GM18517 (cell line): ENCODE measurements around the gene IFI16.
"Not testable (repeated sequence)": the region's sequence is repeated elsewhere in the genome, so short reads cannot be mapped to it uniquely, and the experiment has no call there.

Experiments used
- ATAC-seq: cut with Tn5 transposase; IDR thresholded peaks from one replicate; pipeline ENCODE4 v1.9.1; 2021; ENCODE audit warnings: mild to moderate bottlenecking, moderate library complexity; ENCODE audit not compliant: unreplicated experiment

Gene IFI16

DNA sequence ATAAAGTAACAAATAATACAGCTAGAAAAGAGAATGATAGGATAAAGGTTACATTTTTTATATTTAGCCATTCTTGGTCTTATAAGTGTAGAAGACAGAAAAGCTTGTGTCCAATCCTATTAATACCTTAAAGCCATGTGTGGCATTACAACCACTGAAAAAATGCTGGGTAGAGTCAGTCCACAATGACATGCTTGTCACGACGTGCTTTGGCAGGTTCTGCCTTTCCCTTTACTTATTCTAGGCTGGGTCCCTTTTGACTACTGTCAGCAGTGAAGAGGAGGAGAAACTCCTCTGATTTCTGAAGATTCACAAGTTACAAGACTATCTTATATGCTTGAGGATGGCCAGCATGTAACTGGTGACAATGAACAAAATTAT, 81.5 kb downstream of the IFI16 start:
- no peak for ATAC-seq

DNA sequence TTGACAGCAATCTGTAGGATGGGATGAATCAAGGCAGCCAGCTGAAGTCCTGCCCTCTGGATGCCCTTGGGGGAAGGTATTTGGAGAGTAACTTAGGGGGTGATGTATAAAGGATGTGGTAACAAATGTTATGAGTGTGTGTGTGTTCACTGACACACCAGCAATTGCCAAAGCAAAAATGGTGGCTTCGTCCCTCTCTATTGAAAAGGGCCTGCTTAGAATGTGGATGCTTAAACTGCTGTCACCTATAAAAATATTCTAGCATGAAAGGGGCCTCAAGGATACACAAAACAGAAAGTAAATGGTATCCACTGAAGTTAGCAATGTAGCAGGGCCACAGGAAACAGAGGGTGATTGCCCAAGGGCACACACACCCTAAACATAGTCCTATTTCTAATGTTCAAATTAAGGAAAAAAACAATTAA, 81.9 kb downstream of the IFI16 start:
- no peak for ATAC-seq

DNA sequence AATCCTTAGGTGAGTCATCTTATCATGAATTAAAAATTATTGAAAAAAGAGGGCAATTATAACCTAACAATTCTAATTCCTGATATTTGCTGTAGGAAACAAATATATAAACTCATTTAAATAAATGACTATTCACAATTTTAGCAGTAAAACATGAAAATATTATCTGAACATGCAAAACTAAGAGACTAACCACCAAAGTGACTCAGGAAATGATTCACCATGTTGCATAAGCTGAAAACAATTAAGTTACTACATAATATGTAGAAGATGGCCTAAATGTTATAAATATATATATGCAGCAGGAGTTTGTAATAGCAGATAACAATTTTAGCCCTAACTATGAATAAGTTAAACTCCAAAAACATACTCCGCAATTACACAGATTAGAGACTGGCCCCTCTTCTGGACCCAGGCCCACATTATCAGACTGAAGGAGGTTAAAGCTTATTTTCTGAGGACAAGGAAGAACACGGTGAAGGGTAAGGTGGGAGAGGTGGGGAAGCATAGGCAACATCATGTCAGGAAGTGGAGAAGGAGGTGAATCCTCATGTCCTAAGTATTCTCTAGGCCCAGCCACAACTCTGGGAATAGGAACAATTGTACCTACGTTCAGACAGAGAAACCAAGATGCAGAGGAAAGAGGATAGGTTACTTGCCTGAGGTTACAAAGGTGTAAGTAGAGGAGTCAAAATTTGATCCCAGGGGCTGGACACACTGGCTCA, 82.5 kb downstream of the IFI16 start:
- ATAC-seq = no peak

DNA sequence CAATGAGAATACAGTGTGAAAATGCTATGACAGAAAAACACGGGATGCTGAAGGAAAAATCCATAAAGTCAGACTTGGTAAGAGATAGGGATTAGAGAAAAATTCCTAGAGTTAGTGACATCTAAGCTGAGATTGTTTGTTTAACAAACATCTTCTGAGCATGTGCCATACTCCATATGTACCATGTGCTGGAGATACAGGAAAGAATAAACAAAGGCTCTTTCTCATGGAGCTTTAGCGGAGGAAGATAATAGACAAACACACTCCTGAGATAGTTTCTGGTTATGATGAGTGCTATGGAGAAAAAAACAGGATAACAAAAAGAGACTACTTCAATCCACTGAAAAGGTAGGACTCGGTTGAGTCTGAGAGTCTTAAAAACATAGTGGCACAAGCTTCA, 88.9 kb downstream of the IFI16 start:
- no peak for ATAC-seq

DNA sequence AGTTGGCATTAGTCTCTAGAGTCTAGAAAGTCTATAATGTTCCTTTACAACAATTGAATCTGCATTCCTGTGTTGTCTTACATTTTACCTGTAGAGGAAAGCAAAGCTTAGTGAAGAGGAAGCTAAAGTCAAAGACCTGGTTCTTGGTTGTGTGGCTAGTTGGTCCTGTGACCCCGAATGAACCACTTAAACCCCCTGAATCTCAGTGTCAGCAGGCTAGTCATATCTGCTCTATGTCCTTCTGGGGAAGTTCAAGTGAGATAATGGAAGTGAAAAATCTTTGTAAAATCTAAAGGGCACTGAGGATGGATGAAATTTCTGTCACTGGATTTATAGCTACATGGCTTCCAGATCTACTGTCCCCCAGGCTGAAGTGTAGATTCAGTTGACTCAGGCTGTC, 90.9 kb downstream of the IFI16 start:
- ATAC-seq = no peak

DNA sequence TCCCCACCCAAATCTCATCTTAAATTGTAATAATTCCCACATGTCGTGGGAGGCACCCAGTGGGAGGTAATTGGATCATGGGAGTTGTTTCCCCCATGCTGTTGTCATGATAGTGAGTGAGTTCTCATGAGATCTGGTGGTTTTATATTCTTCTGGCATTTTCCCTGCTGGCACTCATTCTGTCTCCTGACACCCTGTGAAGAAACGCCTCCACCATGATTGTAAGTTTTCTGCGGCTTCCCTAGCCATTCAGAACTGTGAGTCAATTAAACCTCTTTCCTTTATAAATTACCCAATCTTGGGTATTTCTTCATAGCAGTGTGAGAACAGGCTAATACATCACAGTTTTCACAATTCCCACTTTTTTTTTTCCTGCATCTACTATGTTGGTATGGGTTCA, 93.3 kb downstream of the IFI16 start:
- not testable (repeated sequence) for ATAC-seq
